ENCODE results near the gene SLC1A3. TPM values are rescaled to one million over a fixed set of nuclear protein-coding genes. Genes with fewer than 3 reads are reported as not detected.

SLC1A3 gene
- total RNA-seq, 1 donor from 2014 or later = 4.0 TPM

- TF ChIP-seq CTCF (IDR thresholded peaks at IDR 0.05; ENCODE audit: unreplicated experiment) = no peak
- Mint-ChIP-seq H3K36me3 (ENCODE audit: low read depth, unreplicated experiment) (no peaks in the 10 kb centered on the region), H3K4me1 (ENCODE audit: unreplicated experiment) (peaks cover 4% of the 10 kb centered on the region)
These were observed 5.3 kb downstream of the SLC1A3 start for GRCh38 chr5:36611520-36612274.

GRCh38 chr5:36613241-36613640, 6.8 kb downstream of the SLC1A3 start:
- H3K36me3 Mint-ChIP-seq (ENCODE audit: low read depth, unreplicated experiment) = no peaks in the 10 kb centered on the region
- no peak overlapping the region for H3K27ac Mint-ChIP-seq (ENCODE audit: unreplicated experiment)
- H3K4me3 Mint-ChIP-seq (ENCODE audit: unreplicated experiment) = no peak overlapping the region
- no peaks in the 10 kb centered on the region for H3K9me3 Mint-ChIP-seq (ENCODE audit: unreplicated experiment)
- H3K4me1 Mint-ChIP-seq (ENCODE audit: unreplicated experiment) = peaks cover 7% of the 10 kb centered on the region
- no peak for DNase-seq (ENCODE audit: low spot score)
- TF ChIP-seq CTCF (IDR thresholded peaks at IDR 0.05; ENCODE audit: unreplicated experiment) = no peak
- peaks cover 2% of the 10 kb centered on the region for H3K27me3 Mint-ChIP-seq (ENCODE audit: unreplicated experiment)

More at GRCh38 chr5:36611520-36612274, 5.3 kb downstream of the SLC1A3 start:
- DNase-seq (ENCODE audit: low spot score) = no peak
- Mint-ChIP-seq H3K4me3 (ENCODE audit: unreplicated experiment) (no peak overlapping the region), H3K27ac (ENCODE audit: unreplicated experiment) (no peak overlapping the region), H3K9me3 (ENCODE audit: unreplicated experiment) (no peaks in the 10 kb centered on the region), H3K27me3 (ENCODE audit: unreplicated experiment) (peaks cover 2% of the 10 kb centered on the region)

DNA sequence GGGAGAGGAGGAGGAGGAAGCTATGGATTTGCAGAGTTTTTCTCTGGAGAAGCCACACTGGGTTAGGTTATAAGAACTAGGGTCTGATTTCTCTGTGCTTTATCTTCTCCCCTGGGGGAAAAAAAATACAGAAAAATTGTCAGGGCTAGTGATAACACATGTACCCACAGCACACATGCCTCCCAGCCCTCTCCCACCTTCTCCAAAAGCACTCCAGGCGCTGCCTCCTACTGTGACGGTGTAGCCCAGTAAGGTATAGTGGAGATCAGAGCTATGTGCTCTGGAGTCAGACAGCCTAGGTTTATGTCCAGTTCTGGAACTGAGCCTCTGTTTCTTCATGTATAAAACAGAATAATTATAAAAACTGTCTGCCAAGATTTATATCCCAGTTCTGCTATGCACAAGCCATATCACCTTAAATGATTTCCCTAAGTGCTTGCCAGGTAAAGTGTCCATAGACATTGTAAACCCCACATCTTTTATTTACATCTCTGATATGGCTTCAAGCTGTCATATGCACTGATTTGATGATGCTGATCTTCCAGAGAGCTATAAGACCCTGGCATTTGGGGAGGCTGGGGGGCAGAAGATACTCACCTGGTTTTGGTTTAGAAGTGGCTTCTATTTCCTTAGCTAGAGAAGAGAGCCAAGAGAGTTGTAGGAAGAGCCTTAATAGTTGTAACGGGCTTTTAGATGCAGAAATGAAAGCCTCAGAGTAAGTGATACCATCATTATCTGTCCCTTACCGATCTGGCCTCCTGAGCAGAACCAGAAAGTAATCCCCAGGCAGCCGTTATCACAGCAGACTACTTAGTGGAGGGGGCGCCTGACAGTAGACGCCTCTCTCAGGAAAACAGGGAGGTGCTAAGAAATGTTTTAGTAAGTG, 7.6 kb downstream of the SLC1A3 start:
- Mint-ChIP-seq H3K4me3 (ENCODE audit: unreplicated experiment) (no peak overlapping the region), H3K36me3 (ENCODE audit: low read depth, unreplicated experiment) (no peaks in the 10 kb centered on the region), H3K27ac (ENCODE audit: unreplicated experiment) (no peak overlapping the region), H3K9me3 (ENCODE audit: unreplicated experiment) (no peaks in the 10 kb centered on the region), H3K4me1 (ENCODE audit: unreplicated experiment) (peaks cover 12% of the 10 kb centered on the region), H3K27me3 (ENCODE audit: unreplicated experiment) (peaks cover 4% of the 10 kb centered on the region)
- DNase-seq (ENCODE audit: low spot score) = no peak
- no peak for TF ChIP-seq CTCF (IDR thresholded peaks at IDR 0.05; ENCODE audit: unreplicated experiment)

GRCh38 chr5:36614657-36615308, 8.4 kb downstream of the SLC1A3 start:
- no peak for TF ChIP-seq CTCF (IDR thresholded peaks at IDR 0.05; ENCODE audit: unreplicated experiment)
- Mint-ChIP-seq H3K4me1 (ENCODE audit: unreplicated experiment) (peaks cover 14% of the 10 kb centered on the region), H3K27me3 (ENCODE audit: unreplicated experiment) (peaks cover 4% of the 10 kb centered on the region), H3K4me3 (ENCODE audit: unreplicated experiment) (no peak overlapping the region), H3K9me3 (ENCODE audit: unreplicated experiment) (no peaks in the 10 kb centered on the region), H3K27ac (ENCODE audit: unreplicated experiment) (no peak overlapping the region), H3K36me3 (ENCODE audit: low read depth, unreplicated experiment) (no peaks in the 10 kb centered on the region)
- DNase-seq (ENCODE audit: low spot score) = no peak
